HG03159 (cell line): ENCODE data around the gene PPP2CA.

Experiments
- ATAC-seq: cut with Tn5 transposase; IDR thresholded peaks from one replicate; pipeline ENCODE4 v1.9.1; 2021; ENCODE audit warnings: mild to moderate bottlenecking, moderate library complexity; ENCODE audit not compliant: unreplicated experiment

Gene PPP2CA

GRCh38 chr5:134149571-134150303 lies 76.1 kb downstream of the PPP2CA start:
- ATAC-seq: no peak

GRCh38 chr5:134148986-134149539 lies 76.8 kb downstream of the PPP2CA start:
- no peak for ATAC-seq

GRCh38 chr5:134148316-134148715 lies 77.6 kb downstream of the PPP2CA start:
- ATAC-seq: no peak

GRCh38 chr5:134146651-134147518 lies 79.0 kb downstream of the PPP2CA start:
- ATAC-seq: no peak

GRCh38 chr5:134145779-134146581 lies 79.9 kb downstream of the PPP2CA start:
- peak; percentile 81 for ATAC-seq

- no peak for ATAC-seq
Observed at GRCh38 chr5:134145041-134145757, 80.7 kb downstream of the PPP2CA start.
